Measurements from ENCODE around the gene ADGRG1.

Gene ADGRG1

GRCh38 chr16:57637424-57637823 is 9.0 kb downstream of the ADGRG1 start:
- DNase-seq, result no peak

- DNase-seq, result no peak
These were observed 9.5 kb downstream of the ADGRG1 start for GRCh38 chr16:57637965-57638364.

GRCh38 chr16:57638381-57638780 is 10.0 kb downstream of the ADGRG1 start:
- DNase-seq, result no peak

- DNase-seq, result peak; percentile 24
These were observed 10.9 kb downstream of the ADGRG1 start for GRCh38 chr16:57639172-57639887.

- no peak for DNase-seq
These were observed 11.8 kb downstream of the ADGRG1 start for GRCh38 chr16:57640185-57640584.

- DNase-seq, result no peak
These were observed 12.2 kb downstream of the ADGRG1 start for GRCh38 chr16:57640612-57641011.

GRCh38 chr16:57642160-57643135 is 14.0 kb downstream of the ADGRG1 start:
- no peak for DNase-seq

GRCh38 chr16:57643147-57643874 is 14.9 kb downstream of the ADGRG1 start:
- no peak for DNase-seq

GRCh38 chr16:57643910-57644309 is 15.5 kb downstream of the ADGRG1 start:
- DNase-seq, result no peak

- DNase-seq, result no peak
These were observed 16.1 kb downstream of the ADGRG1 start for GRCh38 chr16:57644383-57645014.

- DNase-seq, result no peak
These were observed 16.7 kb downstream of the ADGRG1 start for GRCh38 chr16:57645169-57645568.

GRCh38 chr16:57645691-57646387 is 17.4 kb downstream of the ADGRG1 start:
- no peak for DNase-seq

- DNase-seq, result no peak
These were observed 18.1 kb downstream of the ADGRG1 start for GRCh38 chr16:57646388-57647039.

GRCh38 chr16:57647136-57647875 is 18.9 kb downstream of the ADGRG1 start:
- DNase-seq, result no peak

GRCh38 chr16:57648125-57648524 is 19.7 kb downstream of the ADGRG1 start:
- no peak for DNase-seq

- DNase-seq, result peak; percentile 20
These were observed 20.4 kb downstream of the ADGRG1 start for GRCh38 chr16:57648581-57649442.

- no peak for DNase-seq
These were observed 21.0 kb downstream of the ADGRG1 start for GRCh38 chr16:57649443-57649751.

GRCh38 chr16:57649846-57650245 is 21.4 kb downstream of the ADGRG1 start:
- no peak for DNase-seq

- DNase-seq, result no peak
These were observed 23.2 kb downstream of the ADGRG1 start for GRCh38 chr16:57651344-57652333.
